IMR-90 (cell line): ENCODE measurements around the gene TUBA1B. TPM values are rescaled to one million over a fixed set of nuclear protein-coding genes. Genes with fewer than 3 reads are reported as not detected.

Source experiments
- ATAC-seq: fragments of 200-7000 bp; cut with Tn5 transposase; 2 replicates; pipeline ENCODE4 v1.9.1; 2020; ENCODE audit warnings: low read depth, mild to moderate bottlenecking, moderate library complexity
- BruUV-seq: library from RNA; stranded (reverse); fragments of 400-500 nt; replicated peaks from 2 replicates; lab custom pipeline; 2021; lab: Mats Ljungman, UMichigan
- CTCF ChIA-PET: fragments of 300-600 bp; formaldehyde crosslinking; extraction: SDS; loops from one replicate; lab custom pipeline; 2021; ENCODE audit warnings: antibody characterized with exemption; lab: Yijun Ruan, JAX
- POLR2A ChIA-PET: fragments of 300-600 bp; sonication (Branson Sonifier 250); formaldehyde crosslinking; loops from one replicate; lab custom pipeline; 2022; ENCODE audit warnings: antibody characterized with exemption; ENCODE audit not compliant: unreplicated experiment; lab: Charles Lee
- DNase-seq: peaks from one replicate; pipeline ENCODE4 v3.0.0; 2013
- H2AFZ ChIP-seq: replicated peaks from 2 replicates; pipeline ENCODE3; 2013; ENCODE audit warnings: low read length, mild to moderate bottlenecking; ENCODE audit not compliant: poor library complexity
- H2AK5ac ChIP-seq: 2 replicates; pipeline ENCODE4 v1.6.1; 2013; ENCODE audit warnings: low read depth, low read length, inconsistent platforms
- H2AK9ac ChIP-seq: replicated peaks from 2 replicates; pipeline ENCODE3; 2013; ENCODE audit warnings: mild to moderate bottlenecking, low read depth, low read length, moderate library complexity; ENCODE audit not compliant: poor library complexity
- H2BK120ac ChIP-seq: 2 replicates; pipeline ENCODE4 v1.6.1; 2013; ENCODE audit warnings: low read depth, low read length, inconsistent platforms
- H2BK15ac ChIP-seq: 3 replicates; pipeline ENCODE4 v1.6.1; 2013; ENCODE audit warnings: low read depth, low read length, inconsistent platforms
- H2BK20ac ChIP-seq: 2 replicates; pipeline ENCODE4 v1.6.1; 2013; ENCODE audit warnings: low read depth, mild to moderate bottlenecking, inconsistent platforms, low read length, moderate library complexity
- H2BK5ac ChIP-seq: 2 replicates; pipeline ENCODE4 v1.6.1; 2013; ENCODE audit warnings: mild to moderate bottlenecking, low read depth, low read length, inconsistent platforms; ENCODE audit not compliant: poor library complexity, severe bottlenecking
- H3K14ac ChIP-seq: replicated peaks from 2 replicates; pipeline ENCODE4 v1.6.1; 2013; ENCODE audit warnings: low read depth, low read length, inconsistent platforms
- H3K18ac ChIP-seq: 2 replicates; pipeline ENCODE4 v1.6.1; 2013; ENCODE audit warnings: low read depth, low read length, control low read depth
- H3K23ac ChIP-seq: 2 replicates; pipeline ENCODE4 v1.6.1; 2013; ENCODE audit warnings: low read depth, low read length, inconsistent platforms
- H3K27ac ChIP-seq: 2 replicates; pipeline ENCODE4 v1.5.1; 2013; ENCODE audit warnings: mild to moderate bottlenecking, control low read depth, low read length; ENCODE audit not compliant: insufficient read depth
- H3K27me3 ChIP-seq: 2 replicates; pipeline ENCODE4 v1.6.1; 2013; ENCODE audit warnings: low read length; ENCODE audit not compliant: control insufficient read depth, insufficient read depth
- H3K36me3 ChIP-seq: 2 replicates; pipeline ENCODE4 v1.6.1; 2013; ENCODE audit warnings: low read length, mixed read lengths; ENCODE audit not compliant: control insufficient read depth, insufficient read depth
- H3K4ac ChIP-seq: 2 replicates; pipeline ENCODE4 v1.6.1; 2013; ENCODE audit warnings: low read depth, low read length, inconsistent platforms
- H3K4me1 ChIP-seq: 2 replicates; pipeline ENCODE4 v1.6.1; 2013; ENCODE audit warnings: low read length, mixed read lengths; ENCODE audit not compliant: control insufficient read depth, insufficient read depth
- H3K4me2 ChIP-seq: 2 replicates; pipeline ENCODE4 v1.6.1; 2013; ENCODE audit warnings: low read depth, mild to moderate bottlenecking, control low read depth, low read length, moderate library complexity
- H3K4me3 ChIP-seq: 2 replicates; pipeline ENCODE4 v1.5.1; 2013; ENCODE audit warnings: low read depth, mild to moderate bottlenecking, control low read depth, low read length, moderate library complexity; ENCODE audit not compliant: insufficient read depth
- H3K56ac ChIP-seq: 2 replicates; pipeline ENCODE4 v1.6.1; 2013; ENCODE audit warnings: low read length, inconsistent platforms; ENCODE audit not compliant: insufficient read depth; ENCODE audit errors: extremely low read depth
- H3K79me1 ChIP-seq, 2 experiments: 2 replicates each; pipeline ENCODE4 v1.6.1; 2013; ENCODE audit warnings: low read length in 2 of 2, inconsistent platforms in 1 of 2, low read depth in 1 of 2
- H3K9ac ChIP-seq: 2 replicates; pipeline ENCODE4 v1.6.1; 2013; ENCODE audit warnings: low read depth, low read length, control low read depth
- H3K9me1 ChIP-seq: 2 replicates; pipeline ENCODE4 v1.6.1; 2013; ENCODE audit warnings: low read length, inconsistent platforms; ENCODE audit not compliant: insufficient read depth
- H3K9me3 ChIP-seq: 2 replicates; pipeline ENCODE4 v1.6.1; 2013; ENCODE audit warnings: low read length; ENCODE audit not compliant: control insufficient read depth, insufficient read depth
- H4K20me1 ChIP-seq: 2 replicates; pipeline ENCODE4 v1.6.1; 2013; ENCODE audit warnings: low read length, inconsistent platforms; ENCODE audit not compliant: insufficient read depth
- H4K5ac ChIP-seq: 2 replicates; pipeline ENCODE4 v1.6.1; 2013; ENCODE audit warnings: mild to moderate bottlenecking, low read depth, low read length, control low read depth
- H4K8ac ChIP-seq, 2 experiments: 2 replicates each; pipeline ENCODE4 v1.6.1; 2013; ENCODE audit warnings: low read depth in 2 of 2, low read length in 2 of 2, control low read depth in 1 of 2, inconsistent platforms in 1 of 2
- H4K91ac ChIP-seq: 2 replicates; pipeline ENCODE4 v1.6.1; 2013; ENCODE audit warnings: low read depth, low read length, inconsistent platforms; ENCODE audit not compliant: insufficient read depth
- CEBPB ChIP-seq: IDR thresholded peaks from 2 replicates; pipeline ENCODE4 v1.6.1; 2012; ENCODE audit warnings: low read depth, low read length, improper control_type of control experiment
- FOS ChIP-seq: fragments of 150-350 bp; IDR thresholded peaks from 2 replicates; pipeline ENCODE4 v1.6.1; 2016; ENCODE audit warnings: low read depth, low read length
- MAFK ChIP-seq: IDR thresholded peaks from 2 replicates; pipeline ENCODE4 v1.6.1; 2012; ENCODE audit warnings: low read depth, low read length, improper control_type of control experiment
- NFE2L2 ChIP-seq: fragments of 150-350 bp; IDR thresholded peaks from 2 replicates; pipeline ENCODE4 v1.6.1; 2016; ENCODE audit warnings: low read depth, mild to moderate bottlenecking, low read length
- POLR2A ChIP-seq: IDR thresholded peaks from 2 replicates; pipeline ENCODE4 v1.6.1; 2012; ENCODE audit warnings: mild to moderate bottlenecking, low read depth, low read length
- RAD21 ChIP-seq: IDR thresholded peaks from 2 replicates; pipeline ENCODE4 v1.6.1; 2012; ENCODE audit warnings: low read length, improper control_type of control experiment
- whole genome bisulfite sequencing, 2 experiments: methylation state at CpG; one replicate each; pipeline versions ENCODE4 v1.1.5 to v1.1.7; 2013; ENCODE audit warnings: missing lambda C conversion rate in 2 of 2; ENCODE audit not compliant: insufficient read length in 1 of 2; ENCODE audit errors: extremely low coverage in 2 of 2; 5-methylcytosine and 5-hydroxymethylcytosine counted together
- dilution Hi-C: fragments of 300-500 bp; cut with HindIII; formaldehyde crosslinking; loops from one replicate; pipeline ENCODE4 v1.14.3; 2018; ENCODE audit warnings: low sequenced_read_pairs; ENCODE audit not compliant: unreplicated experiment
- in situ Hi-C: fragments of 300-500 bp; cut with MboI; formaldehyde crosslinking; loops from 3 replicates; pipeline ENCODE4 v1.14.3; 2019; ENCODE audit warnings: low sequenced_read_pairs, inconsistent platforms, mixed read lengths
- intact Hi-C: fragments of 100-400 bp; cut with micrococcal nuclease; formaldehyde crosslinking; loops from 2 replicates; pipeline ENCODE4 v1.10.0; 2022
- polyA plus RNA-seq, 3 experiments: library from polyadenylated mRNA; depleted of rRNA; stranded (reverse); fragments of >200 nt; gene quantifications; 2 replicates each; pipeline ENCODE4 v1.2.3, GENCODE V29; 2012; ENCODE audit warnings: low replicate concordance in 1 of 3
- total RNA-seq: library from RNA; depleted of rRNA; stranded (reverse); fragments of >200 nt; gene quantifications from 2 replicates; pipeline ENCODE4 v1.2.3, GENCODE V29; 2012

The TUBA1B gene
- total and polyA plus RNA-seq, 2 of the 4 experiments (the other 2 are of a cell fraction) = 4,221 to 5,195 TPM

- in situ Hi-C loops (no loop called here), dilution Hi-C loops (no loop called here)
- no peak overlapping the region for H2BK5ac ChIP-seq
Measured at GRCh38 chr12:49088932-49089330, 42.3 kb downstream of the TUBA1B start.

More at GRCh38 chr12:49088932-49089330, 42.3 kb downstream of the TUBA1B start:
- peak overlapping the region; percentile 92 for H2AFZ ChIP-seq
- intact Hi-C loops = loop anchor here (1.0 to 10.0 kb wide), 4 partner anchors 24 to 146 kb away; partner anchors contain the start of gene TUBA1A
- H3K18ac ChIP-seq = no peak overlapping the region
- H3K27ac ChIP-seq = no peak overlapping the region
- TF ChIP-seq NFE2L2 (no peak), CEBPB (no peak), RAD21 (no peak), FOS (no peak), MAFK (no peak), POLR2A (no peak)
- H3K36me3 ChIP-seq = no peaks in the 10 kb centered on the region
- peaks cover 9% of the 10 kb centered on the region for H3K4me1 ChIP-seq
- no CpG with 5 or more reads among the region's 6 CpGs for WGBS, 2 experiments
- no peak overlapping the region for H3K9ac ChIP-seq
- no peak overlapping the region for H2AK9ac ChIP-seq
- no peak overlapping the region for H3K4me3 ChIP-seq
- H4K8ac ChIP-seq = no peak overlapping the region
- H3K56ac ChIP-seq = no peak overlapping the region
- no peak overlapping the region; the same call in 1 of the 2 replicates for H2BK20ac ChIP-seq
- no peak for DNase-seq
- BruUV-seq = no TSS peak
- H3K79me1 ChIP-seq = 0 out of 4 replicates have a peak, but pooled peaks cover 0 to 3% of the 10 kb centered on the region in 2 experiments
- ChIA-PET CTCF (interaction anchor here (0.7 to 3.7 kb wide), 12 partner anchors 9 to 155 kb away, joined by 3 to 16 read pairs (median 4); partner anchors contain the start of gene RHEBL1), POLR2A (no interaction called here)
- peaks cover 2% of the 10 kb centered on the region; the same call in 1 of the 2 replicates for H3K9me1 ChIP-seq
- no peak overlapping the region; the same call in 1 of the 2 replicates for H2AK5ac ChIP-seq
- H4K5ac ChIP-seq = no peak overlapping the region
- H3K4me2 ChIP-seq = no peak overlapping the region
- no peaks in the 10 kb centered on the region; the same call in 1 of the 2 replicates for H4K20me1 ChIP-seq
- ATAC-seq = no peak
- H3K4ac ChIP-seq = no peak overlapping the region
- no peak overlapping the region for H2BK120ac ChIP-seq
- H4K91ac ChIP-seq = no peak overlapping the region
- no peaks in the 10 kb centered on the region for H3K9me3 ChIP-seq
- 0 out of 2 replicates have a peak overlapping the region, but pooled peaks have one; percentile 45 for H3K23ac ChIP-seq
- H2BK15ac ChIP-seq = no peak overlapping the region
- H3K14ac ChIP-seq = no peak overlapping the region
- H3K27me3 ChIP-seq = peaks cover 20% of the 10 kb centered on the region; the same call in 1 of the 2 replicates
